Kidney tubule cell (primary cell): Measurements from ENCODE around the gene GRM3.
"Not testable (repeated sequence)": the region's sequence is repeated elsewhere in the genome, so short reads cannot be mapped to it uniquely, and the experiment has no call there.

Experiments
- DNase-seq: peaks from one replicate; pipeline ENCODE4 v3.0.0-alpha.2; 2018; ENCODE audit warnings: low spot score

GRM3 gene

GRCh38 chr7:86643561-86644281 is at the start of gene GRM3:
Gene GRM3, plus strand, starts transcription at chr7:86643909. Its CDS starts 121,237 bp downstream, at chr7:86765146.
- no peak for DNase-seq

- no peak for DNase-seq
Observed at GRCh38 chr7:86598311-86598710, 45.4 kb upstream of the GRM3 start.

GRCh38 chr7:86598721-86599120 is 45.0 kb upstream of the GRM3 start:
- no peak for DNase-seq

- DNase-seq = no peak
Observed at GRCh38 chr7:86600506-86601290, 43.0 kb upstream of the GRM3 start.

- not testable (repeated sequence) for DNase-seq
Observed at GRCh38 chr7:86615711-86616110, 28.0 kb upstream of the GRM3 start.

GRCh38 chr7:86644282-86645224 is 844 bp downstream of the GRM3 start:
- no peak for DNase-seq

GRCh38 chr7:86645225-86645608 is 1.5 kb downstream of the GRM3 start:
- no peak for DNase-seq

GRCh38 chr7:86645676-86646276 is 2.1 kb downstream of the GRM3 start:
- DNase-seq = no peak

GRCh38 chr7:86647385-86648094 is 3.8 kb downstream of the GRM3 start:
- DNase-seq = no peak

- no peak for DNase-seq
Observed at GRCh38 chr7:86648169-86648568, 4.5 kb downstream of the GRM3 start.

- DNase-seq = no peak
Observed at GRCh38 chr7:86653919-86654659, 10.4 kb downstream of the GRM3 start.

GRCh38 chr7:86657948-86658347 is 14.2 kb downstream of the GRM3 start:
- no peak for DNase-seq

GRCh38 chr7:86660950-86661462 is 17.3 kb downstream of the GRM3 start:
- DNase-seq = no peak

- DNase-seq = no peak
Observed at GRCh38 chr7:86664486-86664885, 20.8 kb downstream of the GRM3 start.

GRCh38 chr7:86664991-86665390 is 21.3 kb downstream of the GRM3 start:
- no peak for DNase-seq

GRCh38 chr7:86665669-86666068 is 22.0 kb downstream of the GRM3 start:
- DNase-seq = no peak

GRCh38 chr7:86667732-86668131 is 24.0 kb downstream of the GRM3 start:
- DNase-seq = no peak

- DNase-seq = no peak
Observed at GRCh38 chr7:86668315-86668714, 24.6 kb downstream of the GRM3 start.

GRCh38 chr7:86687831-86688230 is 44.1 kb downstream of the GRM3 start:
- DNase-seq = no peak

GRCh38 chr7:86689363-86689762 is 45.7 kb downstream of the GRM3 start:
- DNase-seq = no peak
